ENCODE measurements around the gene KRT14.

DNA sequence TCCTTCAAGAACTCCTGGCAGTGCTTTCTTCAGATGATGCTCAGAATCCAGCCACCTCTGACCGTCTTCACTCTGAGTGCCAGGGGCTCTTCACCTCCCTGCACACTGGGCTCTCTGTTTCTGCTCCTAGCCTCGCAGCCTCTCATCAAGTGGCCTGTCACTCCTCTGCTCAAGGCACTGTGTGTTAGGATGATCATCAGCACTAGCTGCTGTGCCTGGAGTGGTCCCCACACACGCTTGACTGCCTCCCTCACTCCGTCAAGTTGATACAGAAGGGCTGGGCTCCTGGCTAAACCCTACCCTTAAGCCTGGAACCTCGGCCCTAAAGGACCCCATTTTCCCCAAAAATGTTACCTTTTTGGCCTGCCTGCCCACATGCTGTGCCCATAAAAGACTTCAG, 30.4 kb downstream of the KRT14 start:
- TF ChIP-seq CTCF (IDR thresholded peaks at IDR 0.05; ENCODE audit: low read length) = no peak
- TF ChIP-seq EZH2 (IDR thresholded peaks at IDR 0.05; ENCODE audit: borderline replicate concordance, low read length) = no peak

Data from OCI-LY1 (cell line).